A673 (cell line): ENCODE measurements around the gene TSPOAP1.

Experiments
- EZH2 ChIP-seq: fragments of 200-600 bp; sonication (generic); IDR thresholded peaks from 2 replicates; pipeline ENCODE4 v1.6.1; 2017; ENCODE audit warnings: borderline replicate concordance, low read depth, mild to moderate bottlenecking, mixed read lengths, antibody characterized with exemption, low read length; ENCODE audit not compliant: poor library complexity, severe bottlenecking
- TF ChIP-seq, protein P1 (sequence below): fragments of 300-800, 200-600 bp; sonication (generic); conservative IDR thresholded peaks from 2 replicates; pipeline ENCODE4 v1.5.1; 2017; ENCODE audit warnings: low read depth, mild to moderate bottlenecking, antibody characterized with exemption, low read length, moderate library complexity, mixed read lengths

DNA sequence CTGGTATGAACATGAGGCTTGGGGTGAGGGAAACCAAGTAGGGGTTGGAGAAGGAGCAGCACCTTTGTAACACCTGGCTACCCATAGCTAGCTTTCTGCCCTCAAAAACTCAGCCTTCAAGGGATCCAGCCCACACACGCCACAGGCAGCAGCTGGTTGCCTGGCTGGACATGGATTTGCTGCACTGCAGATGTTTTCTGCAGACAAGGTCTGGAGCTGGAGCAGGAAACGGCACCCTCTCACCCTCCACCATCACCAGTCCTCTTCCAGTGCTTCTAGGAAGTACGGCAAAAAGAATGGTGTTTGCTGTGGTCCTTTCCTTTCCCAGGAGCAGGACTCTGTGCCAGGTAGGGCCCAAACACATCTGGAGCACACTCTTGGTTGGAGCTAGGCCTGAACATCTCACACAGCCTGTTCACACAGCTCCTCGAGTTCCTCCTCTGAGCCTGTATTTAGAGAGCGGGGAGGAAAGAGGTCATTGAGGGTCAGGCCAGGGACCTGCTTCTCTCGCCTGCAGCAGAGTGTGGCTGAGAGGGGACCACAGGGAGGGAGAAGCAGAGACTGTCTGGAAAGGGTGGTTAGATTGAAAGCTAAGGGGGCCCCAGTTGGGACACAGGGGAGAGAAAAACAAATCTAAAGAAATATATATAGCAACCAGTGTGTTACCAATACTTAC is 26.1 kb upstream of the TSPOAP1 start:
- TF ChIP-seq, protein P1, sequence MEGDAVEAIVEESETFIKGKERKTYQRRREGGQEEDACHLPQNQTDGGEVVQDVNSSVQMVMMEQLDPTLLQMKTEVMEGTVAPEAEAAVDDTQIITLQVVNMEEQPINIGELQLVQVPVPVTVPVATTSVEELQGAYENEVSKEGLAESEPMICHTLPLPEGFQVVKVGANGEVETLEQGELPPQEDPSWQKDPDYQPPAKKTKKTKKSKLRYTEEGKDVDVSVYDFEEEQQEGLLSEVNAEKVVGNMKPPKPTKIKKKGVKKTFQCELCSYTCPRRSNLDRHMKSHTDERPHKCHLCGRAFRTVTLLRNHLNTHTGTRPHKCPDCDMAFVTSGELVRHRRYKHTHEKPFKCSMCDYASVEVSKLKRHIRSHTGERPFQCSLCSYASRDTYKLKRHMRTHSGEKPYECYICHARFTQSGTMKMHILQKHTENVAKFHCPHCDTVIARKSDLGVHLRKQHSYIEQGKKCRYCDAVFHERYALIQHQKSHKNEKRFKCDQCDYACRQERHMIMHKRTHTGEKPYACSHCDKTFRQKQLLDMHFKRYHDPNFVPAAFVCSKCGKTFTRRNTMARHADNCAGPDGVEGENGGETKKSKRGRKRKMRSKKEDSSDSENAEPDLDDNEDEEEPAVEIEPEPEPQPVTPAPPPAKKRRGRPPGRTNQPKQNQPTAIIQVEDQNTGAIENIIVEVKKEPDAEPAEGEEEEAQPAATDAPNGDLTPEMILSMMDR: no peak
- no peak for TF ChIP-seq EZH2
